Central memory CD4-positive, alpha-beta T cell (primary cell): ENCODE measurements around the gene TMTC4.
"Not testable (repeated sequence)": the region's sequence is repeated elsewhere in the genome, so short reads cannot be mapped to it uniquely, and the experiment has no call there.

Experiments used
- DNase-seq: peaks from one replicate; pipeline ENCODE4 v3.0.0; 2022

The TMTC4 gene

DNA sequence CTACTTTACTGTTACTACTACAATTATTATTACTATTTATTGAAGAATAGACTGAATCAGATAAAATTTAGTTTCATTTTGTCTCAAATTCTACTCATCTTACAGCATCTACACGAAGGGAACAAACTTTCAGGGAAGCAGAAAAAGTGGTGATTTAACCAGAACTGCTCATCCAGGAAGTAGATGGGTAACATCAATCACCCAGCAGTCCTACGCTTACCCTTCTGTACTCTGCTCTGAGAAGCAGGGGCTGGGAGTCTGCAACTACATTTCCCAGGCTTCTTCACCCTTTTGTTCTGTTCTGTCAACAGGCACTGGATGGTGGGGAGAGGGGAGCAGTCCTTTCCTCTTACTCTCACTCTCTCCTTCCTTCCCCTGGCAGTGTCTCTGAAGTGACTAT lies 54.7 kb downstream of the TMTC4 start:
- no peak for DNase-seq

DNA sequence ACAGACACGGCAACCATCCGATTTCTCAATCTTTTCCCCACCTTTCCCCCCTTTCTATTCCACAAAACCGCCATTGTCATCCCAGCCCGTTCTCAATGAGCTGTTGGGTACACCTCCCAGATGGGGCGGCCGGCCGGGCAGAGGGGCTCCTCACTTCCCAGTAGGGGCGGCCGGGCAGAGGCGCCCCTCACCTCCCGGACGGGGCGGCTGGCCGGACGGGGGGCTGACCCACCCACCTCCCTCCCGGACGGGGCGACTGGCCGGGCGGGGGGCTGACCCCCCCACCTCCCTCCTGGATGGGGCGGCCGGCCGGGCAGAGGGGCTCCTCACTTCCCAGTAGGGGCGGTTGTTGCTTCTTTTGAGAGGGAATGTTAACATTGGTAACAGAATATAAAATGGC lies 55.7 kb downstream of the TMTC4 start:
- not testable (repeated sequence) for DNase-seq

DNA sequence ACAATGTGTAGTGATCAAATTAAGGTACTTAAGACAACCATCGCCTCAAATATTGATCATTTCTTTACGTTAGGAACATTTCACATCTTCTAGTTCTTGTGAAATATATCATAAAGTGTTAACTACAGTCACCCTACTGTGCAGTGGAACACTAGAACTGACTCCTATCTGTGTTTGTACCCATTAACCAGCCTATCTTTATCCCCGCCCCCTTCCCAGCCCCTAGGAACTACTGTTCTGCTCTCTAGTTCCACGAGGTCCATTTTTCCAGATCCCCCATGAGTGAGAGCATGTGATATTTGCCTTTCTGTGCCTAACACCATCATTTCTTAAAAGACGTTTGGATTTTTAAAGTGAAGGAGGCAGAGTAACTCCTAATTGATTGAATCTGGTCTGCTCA lies 61.6 kb downstream of the TMTC4 start:
- no peak for DNase-seq

DNA sequence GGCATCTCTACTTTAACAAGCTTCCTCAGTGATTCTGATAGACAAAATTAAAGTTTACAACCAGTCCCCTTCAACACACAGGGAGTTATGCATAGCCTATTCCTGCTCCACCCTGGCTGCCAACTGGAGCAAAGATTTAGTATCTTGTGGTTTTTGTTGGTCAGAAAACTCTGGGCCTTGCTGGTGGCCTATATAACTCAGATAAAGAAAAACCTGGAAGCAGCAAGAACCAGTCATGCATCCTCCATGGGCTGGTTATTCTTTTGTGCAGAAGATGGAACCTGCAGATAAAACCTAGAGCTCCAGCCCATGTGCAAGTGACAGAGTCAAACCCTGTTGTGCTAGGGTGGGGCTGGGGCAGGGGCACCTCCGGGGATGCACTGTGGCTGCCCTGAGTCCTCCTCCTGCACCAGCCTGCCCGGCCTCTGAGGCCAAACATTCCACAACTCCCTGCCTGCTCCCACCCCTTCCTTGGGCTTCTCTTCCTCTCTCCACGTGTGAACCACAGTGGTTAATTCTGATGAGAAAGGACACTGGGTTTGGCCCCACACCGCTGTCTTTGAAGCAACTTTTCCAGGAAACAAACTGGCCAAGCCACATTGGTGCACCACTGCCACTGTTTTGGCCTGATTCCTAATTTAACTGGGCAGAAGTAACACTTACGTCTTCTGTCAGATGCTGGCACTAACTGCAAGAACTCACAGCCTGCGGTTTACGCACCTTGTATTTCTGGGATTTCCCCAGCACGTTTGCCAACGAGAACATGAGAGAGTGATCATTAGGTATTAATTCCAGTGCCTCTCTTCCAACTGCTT lies 62.7 kb downstream of the TMTC4 start:
- no peak for DNase-seq

DNA sequence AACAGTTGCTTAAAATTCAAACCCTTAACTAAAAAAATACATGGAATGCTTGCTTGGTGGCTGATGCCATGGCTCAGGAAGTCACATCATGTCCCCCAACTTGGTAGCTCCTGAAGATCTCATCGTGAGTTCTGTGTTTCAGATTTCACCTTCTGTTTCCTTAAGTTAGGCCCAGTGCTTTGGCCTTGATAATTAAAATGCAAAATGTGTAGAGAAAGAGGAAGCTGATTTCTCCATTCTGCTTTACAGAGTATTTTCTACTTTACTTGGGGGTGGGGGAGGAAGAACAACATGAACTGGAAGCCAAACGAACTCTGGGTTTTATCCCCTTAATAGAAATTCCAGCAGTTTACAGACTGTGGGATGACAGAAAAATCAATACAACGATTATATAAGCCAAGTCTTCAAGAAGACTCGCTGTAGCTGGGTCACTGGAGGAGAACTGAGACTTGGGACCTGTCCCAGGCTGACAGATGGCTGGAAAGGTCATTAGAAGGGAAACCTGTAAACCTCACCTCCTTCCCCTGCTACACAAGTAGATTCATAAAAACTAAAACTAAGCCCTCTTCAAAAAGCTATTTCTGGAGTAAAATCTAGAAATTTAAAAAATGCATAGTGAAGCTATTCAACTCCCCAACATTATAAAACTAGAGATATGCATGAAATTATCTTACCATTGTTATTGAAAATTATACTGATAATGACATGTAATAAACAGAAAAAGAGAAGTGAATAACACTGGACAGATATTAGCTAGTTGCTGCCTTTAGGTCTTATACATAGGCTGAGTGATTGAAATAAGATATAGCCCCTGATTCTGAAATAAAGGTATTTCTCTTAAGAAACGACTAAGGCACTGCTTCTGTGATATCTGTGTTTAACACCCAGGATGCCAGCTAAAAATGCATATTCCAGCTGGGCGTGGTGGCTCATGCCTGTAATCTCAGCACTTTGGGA lies 63.9 kb downstream of the TMTC4 start:
- no peak for DNase-seq

DNA sequence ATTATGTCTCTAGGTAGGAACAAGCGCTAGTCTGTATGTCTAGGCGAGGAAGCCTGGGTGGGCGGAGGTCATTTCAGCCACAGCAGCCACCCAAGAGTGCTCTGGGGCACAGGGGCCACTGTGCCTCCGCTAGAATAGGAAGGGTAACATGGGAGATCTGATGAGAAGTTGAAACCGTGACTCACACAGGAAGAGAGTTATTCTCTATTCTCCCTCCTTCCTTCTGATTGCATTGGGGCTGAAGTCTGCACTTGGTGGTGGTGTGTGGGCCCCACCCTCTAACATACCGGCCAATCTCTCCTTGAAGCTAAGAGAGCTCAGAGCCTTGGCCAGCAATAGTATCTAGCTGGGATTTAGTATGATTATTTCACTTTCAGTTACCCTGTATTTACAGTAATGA lies 65.7 kb downstream of the TMTC4 start:
- no peak for DNase-seq

DNA sequence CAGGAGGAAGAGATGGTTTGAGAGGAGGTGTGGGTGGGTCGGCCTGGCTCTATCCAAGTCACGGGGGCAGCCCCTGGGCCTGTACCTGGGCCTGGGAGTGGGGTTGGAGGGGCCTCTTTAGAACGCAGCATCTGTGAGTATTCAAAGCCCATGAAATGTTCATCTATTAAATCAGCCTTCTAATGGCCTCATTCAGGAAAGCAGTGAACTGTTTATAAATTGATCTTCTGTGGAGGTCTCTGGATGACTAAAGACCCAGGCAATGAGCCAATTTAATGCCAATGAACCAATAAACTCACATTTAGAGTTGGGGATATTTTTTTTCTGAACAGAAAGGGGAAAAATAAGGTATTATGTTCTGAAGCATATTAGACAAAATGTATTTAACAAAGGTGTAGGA lies 66.1 kb downstream of the TMTC4 start:
- DNase-seq = no peak

DNA sequence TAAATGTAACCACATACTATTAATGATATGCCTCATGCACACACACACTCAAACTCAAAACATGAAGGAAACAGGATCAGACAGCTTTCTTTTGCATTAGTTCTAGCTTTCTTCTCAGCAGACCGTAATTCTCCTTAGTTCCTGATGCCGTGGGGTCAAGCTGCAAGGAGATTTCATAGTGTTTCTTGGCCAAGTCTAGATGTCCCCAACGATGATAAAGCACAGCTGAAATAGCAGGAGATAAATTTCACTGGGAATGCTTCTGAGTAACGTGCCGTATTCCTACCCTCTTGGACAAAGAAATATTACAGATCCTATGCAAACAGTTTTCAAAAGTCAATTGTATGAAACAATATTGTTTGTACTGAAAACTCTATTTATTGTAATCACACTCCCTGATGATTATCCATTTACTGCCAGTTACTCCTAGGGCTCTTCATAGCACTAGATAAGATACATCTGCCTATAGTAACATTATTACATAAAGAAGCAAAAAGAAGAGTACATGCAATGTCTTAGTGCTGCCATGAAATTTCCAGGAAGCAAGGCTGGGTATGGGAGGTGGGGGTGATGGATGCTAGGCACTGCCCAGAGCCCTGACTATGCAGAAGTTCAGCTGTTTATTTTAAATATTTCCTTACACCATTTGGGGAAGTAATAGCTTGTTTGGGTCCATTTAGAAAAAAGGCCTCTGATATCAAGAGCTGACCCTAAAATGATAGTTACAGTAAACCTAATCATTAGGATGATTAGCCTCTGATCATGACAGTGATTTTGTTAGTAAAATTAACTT lies 69.5 kb downstream of the TMTC4 start:
- DNase-seq = no peak

DNA sequence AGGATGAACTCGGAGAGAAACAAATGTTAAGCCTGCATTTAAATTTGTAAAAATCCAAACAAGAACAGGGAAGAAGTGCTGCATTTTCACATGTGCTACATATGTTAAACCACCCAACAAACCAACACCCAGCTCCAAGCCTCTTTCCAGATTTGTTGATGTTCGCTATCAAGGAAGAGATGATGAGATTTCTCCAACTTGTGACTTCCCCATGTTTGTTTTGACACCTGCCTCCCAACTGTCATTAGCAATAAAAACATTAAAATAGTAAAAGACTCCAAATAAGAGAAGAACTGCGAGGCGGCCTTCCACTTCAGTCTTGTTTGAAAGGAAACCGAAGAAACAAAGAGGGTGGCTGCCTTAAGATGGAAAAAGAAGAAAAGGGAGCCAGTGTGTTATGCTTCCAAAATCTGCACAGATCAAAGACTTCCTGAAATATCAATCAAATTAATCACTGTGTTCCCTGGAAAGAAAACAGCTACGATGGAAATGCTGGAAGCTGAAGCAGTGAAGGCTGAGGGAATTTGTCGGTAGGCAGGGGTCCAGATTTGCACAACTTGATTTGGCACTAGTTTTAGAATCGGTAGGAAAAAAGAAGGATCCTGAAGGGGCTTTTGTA lies 72.0 kb downstream of the TMTC4 start:
- no peak for DNase-seq

DNA sequence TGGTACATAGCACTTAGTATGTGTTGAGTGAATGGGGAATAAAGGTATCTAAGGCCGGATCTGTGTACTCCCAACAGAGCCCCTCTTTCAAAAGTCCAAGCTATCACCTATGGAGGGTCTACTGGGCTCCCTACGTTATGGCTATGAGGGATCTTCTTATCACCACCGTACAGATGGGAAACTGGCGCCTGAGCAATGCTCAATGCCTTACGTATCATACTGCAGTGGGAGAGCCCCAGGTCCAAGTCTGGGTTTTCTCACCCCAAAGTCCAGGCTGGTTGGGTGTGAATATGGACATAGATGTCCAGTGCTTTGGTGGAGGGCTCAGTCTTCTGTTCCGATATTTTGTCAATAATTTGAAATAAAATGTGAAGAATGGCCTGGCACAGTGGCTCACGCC lies 72.9 kb downstream of the TMTC4 start:
- DNase-seq = no peak

DNA sequence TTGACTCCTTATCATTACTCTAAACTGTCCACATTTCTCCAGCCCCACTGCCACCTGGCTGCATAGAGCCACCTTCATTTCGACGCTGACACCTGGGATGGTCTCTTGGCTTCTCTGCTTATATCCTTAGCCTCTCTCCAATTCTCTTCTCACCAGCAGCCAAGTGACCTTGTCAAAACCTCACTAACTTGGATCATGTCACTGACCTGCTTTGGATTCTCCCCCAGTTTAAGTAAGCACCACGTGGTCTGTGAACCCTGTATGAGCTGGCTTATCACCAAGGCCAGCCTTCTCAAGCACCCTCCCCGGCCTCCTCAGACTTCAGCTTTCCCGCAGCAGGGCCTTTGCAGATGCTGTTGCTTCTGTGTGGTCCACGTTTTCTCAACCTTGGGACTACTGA lies 73.7 kb downstream of the TMTC4 start:
- no peak for DNase-seq

DNA sequence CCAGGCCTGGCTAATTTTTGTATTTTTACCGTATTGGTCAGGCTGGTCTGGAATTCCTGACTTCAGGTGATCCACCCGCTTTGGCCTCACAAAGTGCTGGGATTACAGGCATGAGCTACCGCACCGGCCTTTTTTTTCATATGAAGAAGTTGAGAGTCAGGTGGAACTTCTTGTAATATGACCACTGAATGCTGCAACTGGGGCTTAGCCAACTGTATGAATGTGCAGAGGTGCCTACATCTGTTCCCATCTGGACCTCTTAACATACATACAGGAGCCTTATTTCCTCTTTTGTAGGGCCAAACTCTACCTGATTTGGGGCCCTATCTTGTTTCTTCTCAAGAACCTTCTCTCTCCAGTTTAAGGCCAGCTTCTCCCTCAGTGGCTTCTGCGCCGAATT lies 74.1 kb downstream of the TMTC4 start:
- DNase-seq = no peak

DNA sequence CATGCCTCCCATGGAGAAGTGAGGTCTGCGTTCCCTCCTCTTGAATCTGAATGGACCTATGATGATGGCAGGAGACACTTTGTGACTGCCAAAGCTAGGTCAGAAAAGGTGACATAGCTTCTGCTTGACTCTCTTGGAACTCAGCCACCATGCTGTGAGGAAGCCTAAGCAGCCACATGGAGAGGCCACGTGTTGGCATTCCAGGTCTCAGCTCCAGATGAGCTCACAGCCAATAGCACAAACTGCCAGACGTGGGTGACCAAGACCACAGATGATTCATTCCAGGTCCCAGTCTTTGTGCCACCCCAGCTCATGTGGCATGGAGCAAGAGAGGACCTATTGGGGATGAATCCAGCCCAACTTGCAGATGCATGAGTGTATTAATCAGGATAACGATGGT lies 77.3 kb downstream of the TMTC4 start:
- no peak for DNase-seq

DNA sequence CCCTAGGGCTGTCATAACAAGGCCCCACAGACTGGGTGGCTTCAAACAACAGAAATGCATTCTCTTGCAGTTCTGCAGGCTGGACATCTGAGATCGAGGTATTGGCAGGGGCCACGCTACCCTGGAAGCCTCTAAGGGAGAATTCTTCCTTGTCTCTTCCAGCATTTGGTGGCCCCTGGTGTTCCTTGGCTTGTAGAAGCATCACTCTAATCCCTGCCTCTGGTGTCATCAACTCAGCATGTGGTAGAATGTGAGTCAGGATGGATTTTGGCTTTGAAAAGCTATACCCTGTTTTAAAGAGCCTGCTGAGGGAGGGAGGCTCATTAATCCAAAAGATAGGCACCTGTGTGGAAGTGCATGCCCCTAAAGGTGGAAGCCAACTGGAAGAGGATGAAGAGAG lies 78.1 kb downstream of the TMTC4 start:
- no peak for DNase-seq

DNA sequence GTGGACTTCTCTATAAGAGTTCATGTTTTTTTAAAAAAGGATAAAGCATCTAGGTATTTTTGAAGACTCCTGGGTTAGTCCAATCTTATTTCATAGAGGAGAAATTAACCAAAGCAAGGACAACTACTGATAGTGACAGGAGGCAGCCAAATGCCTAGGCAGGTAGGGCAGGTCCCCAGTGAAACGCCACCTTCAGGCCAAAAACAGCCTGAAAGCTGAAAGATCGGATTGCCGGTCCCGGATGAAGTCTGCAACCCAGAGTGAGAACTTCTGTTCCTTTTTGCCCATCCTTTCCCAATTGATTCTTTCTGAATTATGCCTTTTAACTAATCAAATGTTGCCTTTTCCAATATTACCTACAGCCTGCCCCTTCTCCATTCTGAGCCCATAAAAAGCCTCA lies 79.9 kb downstream of the TMTC4 start:
- no peak for DNase-seq

DNA sequence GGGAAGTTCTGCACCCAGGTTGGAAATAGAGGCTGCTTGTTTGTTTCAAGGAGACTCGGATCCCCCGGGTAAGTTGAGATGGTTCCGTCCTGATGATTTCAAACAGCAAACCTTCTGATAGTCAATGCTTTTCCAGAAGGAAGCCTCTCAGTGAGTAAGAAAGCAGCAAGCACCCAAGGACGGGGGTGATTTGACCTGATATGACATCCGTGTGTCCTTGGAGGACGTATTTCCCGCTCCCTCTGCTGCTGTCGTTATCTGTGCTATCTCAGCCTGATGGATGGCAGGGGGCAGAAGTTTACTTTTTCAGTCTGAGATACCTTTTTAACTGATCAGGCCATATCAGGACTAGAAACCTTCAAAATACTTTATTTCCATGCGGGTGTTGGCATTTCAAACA lies 80.3 kb downstream of the TMTC4 start:
- no peak for DNase-seq

DNA sequence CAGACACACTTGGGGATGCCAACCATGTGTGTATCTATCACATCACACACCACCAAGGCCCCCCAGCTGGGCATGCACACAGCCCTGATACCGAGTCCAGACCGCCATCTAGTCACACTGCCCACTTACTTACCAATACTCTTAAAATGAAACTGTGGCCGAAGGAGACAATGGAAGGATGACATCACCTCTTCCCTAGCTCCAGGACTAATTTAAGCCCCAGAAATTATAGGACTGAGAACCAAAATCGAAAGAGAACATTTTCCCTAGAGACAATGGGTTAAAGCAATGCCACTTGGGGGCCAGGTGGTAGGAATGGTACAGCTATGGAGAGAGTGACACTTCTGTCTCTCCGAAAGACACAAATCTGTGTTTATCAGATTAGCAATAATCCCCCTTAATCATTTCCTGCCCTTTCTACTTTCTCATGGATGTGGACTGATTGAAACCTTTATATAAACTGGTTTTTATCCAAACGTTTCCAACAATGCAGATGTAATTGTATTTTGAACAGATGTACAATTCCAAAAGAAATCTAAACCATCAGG lies 85.3 kb downstream of the TMTC4 start:
- no peak for DNase-seq

DNA sequence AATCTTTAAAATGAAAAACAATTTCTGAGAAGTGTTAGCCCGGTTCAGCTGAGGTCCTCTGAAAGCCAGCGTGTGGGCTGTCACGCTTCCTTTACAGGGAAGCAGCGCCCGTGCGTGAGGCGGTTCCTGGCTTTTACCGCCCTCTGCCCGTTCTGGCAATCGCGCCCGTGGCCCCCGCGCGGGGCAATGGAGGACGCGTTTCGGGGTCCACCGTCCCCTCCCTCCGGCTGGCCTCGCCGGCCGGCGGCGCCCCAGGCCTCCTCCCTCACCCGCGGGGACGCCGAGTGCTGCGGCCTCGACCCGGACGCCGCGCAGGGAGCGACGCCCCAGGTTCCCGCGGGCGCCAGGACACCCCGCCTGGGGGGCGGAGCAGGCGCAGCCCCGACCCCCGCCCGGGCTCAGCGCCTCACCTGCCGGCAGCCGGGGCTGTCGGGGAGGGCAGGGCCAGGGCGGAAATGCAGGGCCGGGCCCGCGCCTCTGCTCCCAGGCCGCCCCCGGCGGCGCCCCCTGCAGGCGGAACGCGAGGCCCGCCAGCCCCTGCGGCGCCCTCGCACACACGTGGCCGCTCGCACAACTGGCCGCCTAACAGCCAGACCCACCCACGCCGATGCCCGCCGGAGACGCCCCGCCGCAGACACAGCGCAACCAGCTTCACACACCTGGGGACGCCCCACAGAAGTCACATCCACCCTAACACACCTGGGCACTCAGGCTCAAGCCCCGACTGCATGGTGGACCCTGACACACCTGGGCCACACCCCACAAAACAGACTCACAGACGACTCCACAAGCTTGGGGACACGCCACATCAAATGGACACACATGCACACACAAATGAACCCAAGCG lies 86.0 kb downstream of the TMTC4 start, which contains the start of gene GGACT:
TSS of gene GGACT (minus strand) at position 459 of the 847 bp plus-strand sequence. CDS start 56,198 bp downstream, outside the sequence.
- DNase-seq = peak; percentile 82

DNA sequence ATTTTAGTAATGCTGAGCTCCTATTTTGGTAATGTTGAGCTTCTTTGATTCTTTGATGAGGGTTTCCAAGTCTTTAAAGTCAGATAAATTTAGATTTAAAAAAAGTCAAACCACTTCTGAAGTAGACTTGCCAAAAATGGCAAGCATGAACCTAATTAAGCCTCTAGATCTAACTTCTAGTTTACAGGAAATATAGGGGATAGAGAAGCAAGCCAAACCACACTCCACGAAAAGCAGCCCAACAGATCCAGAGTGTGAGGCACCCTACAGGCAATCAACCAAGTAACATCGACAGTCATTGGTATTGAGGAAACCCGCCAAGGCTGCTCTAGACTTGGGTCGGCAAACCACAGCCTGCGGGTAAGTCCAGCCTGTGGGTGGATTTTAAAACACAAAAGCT lies 89.7 kb downstream of the TMTC4 start:
- DNase-seq = peak; percentile 46

DNA sequence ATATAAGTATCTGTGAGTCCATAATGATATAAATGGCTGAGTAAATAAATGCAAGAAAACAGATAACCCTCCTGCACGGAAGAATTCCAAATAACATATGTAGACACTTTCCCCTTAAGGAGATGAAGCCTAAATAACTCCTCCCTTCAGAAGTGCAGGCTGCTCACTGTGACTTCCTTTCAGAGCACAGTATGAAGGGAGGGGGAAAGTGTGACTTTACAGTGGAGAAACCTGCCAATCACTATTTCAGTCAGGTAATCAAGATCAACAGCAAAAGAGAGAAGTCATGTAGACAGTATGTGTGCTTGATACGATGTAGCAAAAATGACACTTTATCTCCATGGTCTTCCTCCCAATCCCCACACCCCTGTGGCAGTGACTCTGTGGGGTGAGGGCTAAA lies 93.1 kb downstream of the TMTC4 start:
- DNase-seq = no peak

DNA sequence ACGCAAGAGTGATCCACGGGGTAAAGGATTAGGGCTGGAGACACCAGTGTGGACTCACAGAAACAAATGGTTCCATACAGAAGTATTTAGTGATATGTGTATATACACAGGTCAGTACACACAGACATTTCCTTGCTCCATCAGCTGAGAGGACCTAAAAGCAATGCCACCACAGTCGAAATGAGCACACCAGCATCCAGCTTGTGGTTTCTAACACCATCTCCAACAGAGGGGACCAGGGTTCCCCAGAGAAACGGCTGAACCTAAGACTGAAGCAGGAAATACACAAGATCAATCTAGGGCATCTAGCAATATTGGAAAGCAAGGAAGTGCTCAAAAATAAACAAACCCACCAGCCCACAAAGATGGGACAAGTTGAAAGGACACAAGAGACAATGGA lies 93.6 kb downstream of the TMTC4 start:
- DNase-seq = no peak
